Right lobe of liver (tissue), 4 donors: ENCODE measurements around the gene NOL4L.

ENCODE experiments used
- CTCF ChIP-seq, 4 donors: fragments of 200-600 bp in 3 of 4; fragments of 450-650 bp in 1 of 4; IDR thresholded peaks; one replicate each; pipeline versions ENCODE4 v1.5.1 to v1.8.0; 2016 to 2022; ENCODE audit warnings: antibody characterized with exemption in 4 of 4, mild to moderate bottlenecking in 2 of 4
- POLR2A ChIP-seq: fragments of 450-650 bp; IDR thresholded peaks from one replicate; pipeline ENCODE4 v1.6.1; 2017; ENCODE audit warnings: antibody characterized with exemption, mild to moderate bottlenecking
- donor health status: DM: no; HTN: no; CAD: no.
- donor health status: DM: no; HTN: no; CAD: no.
- donor health status: DM: no; HTN: yes; CAD: no.

- TF ChIP-seq POLR2A (no peak), CTCF (IDR thresholded peaks at IDR 0.05) (no peak)
Measured at GRCh38 chr20:32610472-32611218, 25.5 kb upstream of the NOL4L start.
